Fibroblast of lung (primary cell): ENCODE measurements around the gene ATP6V1G2. TPM values are rescaled to one million over a fixed set of nuclear protein-coding genes. Genes with fewer than 3 reads are reported as not detected.

ENCODE experiments used
- DNase-seq, 2 donors: peaks; one replicate each; pipeline versions ENCODE4 v3.0.0 to v3.0.0-alpha.2; 2010; ENCODE audit warnings: low read depth in 2 of 2
- H2AFZ ChIP-seq: 2 replicates; pipeline ENCODE4 v1.5.1; 2012; ENCODE audit warnings: low read length, control low read depth, inconsistent platforms
- H3K27ac ChIP-seq: 2 replicates; pipeline ENCODE4 v1.5.1; 2011; ENCODE audit warnings: low read length, control low read depth; ENCODE audit not compliant: insufficient read depth
- H3K27me3 ChIP-seq: 2 replicates; pipeline ENCODE4 v1.5.1; 2011; ENCODE audit warnings: mild to moderate bottlenecking, low read length; ENCODE audit not compliant: control insufficient read depth, insufficient read depth
- H3K36me3 ChIP-seq: 2 replicates; pipeline ENCODE4 v1.5.1; 2011; ENCODE audit warnings: low read length; ENCODE audit not compliant: control insufficient read depth, insufficient read depth
- H3K4me1 ChIP-seq: 2 replicates; pipeline ENCODE4 v1.5.1; 2011; ENCODE audit warnings: low read length; ENCODE audit not compliant: control insufficient read depth, insufficient read depth; ENCODE audit errors: extremely low read depth
- H3K4me2 ChIP-seq: 2 replicates; pipeline ENCODE4 v1.5.1; 2011; ENCODE audit warnings: low read length, control low read depth; ENCODE audit not compliant: insufficient read depth; ENCODE audit errors: extremely low read depth
- H3K4me3 ChIP-seq, 4 experiments: fragments of 200-600 bp in 1 of 4; sonication (generic) in 1 of 4; replicated peaks in 1 of 4; 2 replicates each; pipeline ENCODE4 v1.5.1; 2011 to 2016; ENCODE audit warnings: low read length in 4 of 4, low read depth in 3 of 4, mild to moderate bottlenecking in 3 of 4, control low read depth in 2 of 4, inconsistent platforms in 1 of 4, mixed read lengths in 1 of 4; ENCODE audit not compliant: insufficient read depth in 1 of 4; ENCODE audit errors: control extremely low read depth in 1 of 4
- H3K79me2 ChIP-seq: 2 replicates; pipeline ENCODE4 v1.5.1; 2012; ENCODE audit warnings: mild to moderate bottlenecking, low read length, inconsistent platforms; ENCODE audit not compliant: control insufficient read depth, insufficient read depth
- H3K9ac ChIP-seq: 2 replicates; pipeline ENCODE4 v1.5.1; 2011; ENCODE audit warnings: mild to moderate bottlenecking, low read length, control low read depth; ENCODE audit not compliant: insufficient read depth
- H3K9me3 ChIP-seq: 2 replicates; pipeline ENCODE4 v1.5.1; 2012; ENCODE audit warnings: low read depth, low read length; ENCODE audit not compliant: control insufficient read depth, insufficient read depth
- H4K20me1 ChIP-seq: 2 replicates; pipeline ENCODE4 v1.5.1; 2011; ENCODE audit warnings: low read length; ENCODE audit not compliant: control insufficient read depth, insufficient read depth; ENCODE audit errors: extremely low read depth
- EZH2 ChIP-seq: IDR thresholded peaks from 2 replicates; pipeline ENCODE4 v1.5.1; 2012; ENCODE audit warnings: low read length, control low read depth, mild to moderate bottlenecking; ENCODE audit errors: missing control alignments
- polyA plus RNA-seq, 2 donors: library from polyadenylated mRNA; depleted of rRNA in 1 of 2; stranded (reverse) in 1 of 2; unstranded in 1 of 2; fragments of >200 nt; gene quantifications; 2 replicates each; pipeline ENCODE4 v1.2.1, GENCODE V29; 2011 to 2012; ENCODE audit warnings: missing spikeins in 1 of 2
- total RNA-seq: library from RNA; depleted of rRNA; stranded (reverse); fragments of >200 nt; gene quantifications from 2 replicates; pipeline ENCODE4 v1.2.1, GENCODE V29; 2014
- TF ChIP-seq, protein P1 (sequence below), 2 donors: IDR thresholded peaks in 1 of 2; conservative IDR thresholded peaks in 1 of 2; 1 replicate in 1 of 2; 2 replicates in 1 of 2; pipeline ENCODE4 v1.5.1; 2011 to 2012; ENCODE audit warnings: low read length in 2 of 2, control low read depth in 1 of 2, inconsistent platforms in 1 of 2, low read depth in 1 of 2, mild to moderate bottlenecking in 1 of 2

Gene ATP6V1G2
- total and polyA plus RNA-seq, 2 donors (not counting 1 experiment from before 2014, with no cell fraction given) = 11.2 to 16.0 TPM

- Histone ChIP-seq H3K4me2 (no peak overlapping the region), H3K79me2 (peaks cover 35% of the 10 kb centered on the region), H3K9me3 (no peaks in the 10 kb centered on the region), H3K27ac (no peak overlapping the region), H3K4me1 (no peaks in the 10 kb centered on the region), H3K9ac (no peak overlapping the region), H3K36me3 (peaks cover 43% of the 10 kb centered on the region), H3K4me3 (no peak overlapping the region), H4K20me1 (no peaks in the 10 kb centered on the region), H2AFZ (no peak overlapping the region), H3K27me3 (no peaks in the 10 kb centered on the region)
- no peak for DNase-seq
- TF ChIP-seq, protein P1, sequence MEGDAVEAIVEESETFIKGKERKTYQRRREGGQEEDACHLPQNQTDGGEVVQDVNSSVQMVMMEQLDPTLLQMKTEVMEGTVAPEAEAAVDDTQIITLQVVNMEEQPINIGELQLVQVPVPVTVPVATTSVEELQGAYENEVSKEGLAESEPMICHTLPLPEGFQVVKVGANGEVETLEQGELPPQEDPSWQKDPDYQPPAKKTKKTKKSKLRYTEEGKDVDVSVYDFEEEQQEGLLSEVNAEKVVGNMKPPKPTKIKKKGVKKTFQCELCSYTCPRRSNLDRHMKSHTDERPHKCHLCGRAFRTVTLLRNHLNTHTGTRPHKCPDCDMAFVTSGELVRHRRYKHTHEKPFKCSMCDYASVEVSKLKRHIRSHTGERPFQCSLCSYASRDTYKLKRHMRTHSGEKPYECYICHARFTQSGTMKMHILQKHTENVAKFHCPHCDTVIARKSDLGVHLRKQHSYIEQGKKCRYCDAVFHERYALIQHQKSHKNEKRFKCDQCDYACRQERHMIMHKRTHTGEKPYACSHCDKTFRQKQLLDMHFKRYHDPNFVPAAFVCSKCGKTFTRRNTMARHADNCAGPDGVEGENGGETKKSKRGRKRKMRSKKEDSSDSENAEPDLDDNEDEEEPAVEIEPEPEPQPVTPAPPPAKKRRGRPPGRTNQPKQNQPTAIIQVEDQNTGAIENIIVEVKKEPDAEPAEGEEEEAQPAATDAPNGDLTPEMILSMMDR (conservative IDR thresholded peaks at IDR 0.05 in 1 of 2, IDR thresholded peaks at IDR 0.05 in 1 of 2; ENCODE audit: low read depth in 1 of 2, low read length in 2 of 2) = no peak
- TF ChIP-seq EZH2 = no peak
Observed at GRCh38 chr6:31533455-31533841, 13.0 kb downstream of the ATP6V1G2 start.

- no peaks in the 10 kb centered on the region for H3K9me3 ChIP-seq
- H3K36me3 ChIP-seq = peaks cover 38% of the 10 kb centered on the region
- H3K4me2 ChIP-seq = no peak overlapping the region
- no peak overlapping the region for H3K4me3 ChIP-seq
- H3K79me2 ChIP-seq = peaks cover 29% of the 10 kb centered on the region
- H3K27me3 ChIP-seq = no peaks in the 10 kb centered on the region
- no peaks in the 10 kb centered on the region for H4K20me1 ChIP-seq
- no peak overlapping the region for H2AFZ ChIP-seq
- no peaks in the 10 kb centered on the region for H3K4me1 ChIP-seq
- DNase-seq = no peak
- H3K27ac ChIP-seq = no peak overlapping the region
- H3K9ac ChIP-seq = no peak overlapping the region
- TF ChIP-seq, protein P1 (conservative IDR thresholded peaks at IDR 0.05 in 1 of 2, IDR thresholded peaks at IDR 0.05 in 1 of 2; ENCODE audit: low read depth in 1 of 2, low read length in 2 of 2) = no peak
- TF ChIP-seq EZH2 = no peak
Observed at GRCh38 chr6:31532644-31533454, 13.6 kb downstream of the ATP6V1G2 start.

- H2AFZ ChIP-seq = no peak overlapping the region
- H3K4me1 ChIP-seq = peaks cover under 1% of the 10 kb centered on the region
- H3K4me3 ChIP-seq = no peak overlapping the region
- no peaks in the 10 kb centered on the region for H4K20me1 ChIP-seq
- H3K27ac ChIP-seq = no peak overlapping the region
- H3K9ac ChIP-seq = no peak overlapping the region
- no peaks in the 10 kb centered on the region for H3K27me3 ChIP-seq
- H3K36me3 ChIP-seq = peaks cover 36% of the 10 kb centered on the region
- peaks cover 22% of the 10 kb centered on the region for H3K79me2 ChIP-seq
- TF ChIP-seq, protein P1 (conservative IDR thresholded peaks at IDR 0.05 in 1 of 2, IDR thresholded peaks at IDR 0.05 in 1 of 2; ENCODE audit: low read depth in 1 of 2, low read length in 2 of 2) = no peak
- TF ChIP-seq EZH2 = no peak
- no peaks in the 10 kb centered on the region for H3K9me3 ChIP-seq
- no peak for DNase-seq
- no peak overlapping the region for H3K4me2 ChIP-seq
Observed at GRCh38 chr6:31531771-31532643, 14.4 kb downstream of the ATP6V1G2 start.
